Cardiac muscle cell (in vitro differentiated cells and primary cell): ENCODE results near the gene STK36. TPM values are rescaled to one million over a fixed set of nuclear protein-coding genes. Genes with fewer than 3 reads are reported as not detected.

ENCODE experiments used
- DNase-seq, 2 donors: peaks; one replicate each; pipeline versions ENCODE4 v3.0.0 to v3.0.0-alpha.2; 2010 to 2017; ENCODE audit warnings: low read depth in 1 of 2, low spot score in 1 of 2
- H3K27ac ChIP-seq: fragments of 200-600 bp; sonication (generic); 2 replicates; pipeline ENCODE4 v1.5.1; 2016
- H3K27me3 ChIP-seq: fragments of 200-600 bp; sonication (generic); 2 replicates; pipeline ENCODE4 v1.6.0; 2016; ENCODE audit warnings: control low read depth
- H3K36me3 ChIP-seq: fragments of 200-600 bp; sonication (generic); 2 replicates; pipeline ENCODE4 v1.5.1; 2016; ENCODE audit warnings: control low read depth
- H3K4me1 ChIP-seq: fragments of 200-600 bp; sonication (generic); 2 replicates; pipeline ENCODE4 v1.8.1; 2017; ENCODE audit warnings: low read depth, mild to moderate bottlenecking, mixed run types
- H3K4me3 ChIP-seq: fragments of 200-600 bp; sonication (generic); 2 replicates; pipeline ENCODE4 v1.5.1; 2016; ENCODE audit warnings: mild to moderate bottlenecking
- H3K9me3 ChIP-seq: fragments of 200-600 bp; sonication (generic); 2 replicates; pipeline ENCODE4 v1.5.1; 2017; ENCODE audit warnings: low read depth, mild to moderate bottlenecking, control low read depth
- polyA plus RNA-seq: library from polyadenylated mRNA; unstranded; fragments of >200 nt; fragmentation: Nextera tagmentation; extraction: Ambion mirVana; gene quantifications from 2 replicates; pipeline ENCODE4 v1.2.1, GENCODE V29; 2016
- total RNA-seq: library from RNA; depleted of rRNA; stranded (reverse); fragments of >200 nt; gene quantifications from 2 replicates; pipeline ENCODE4 v1.2.3, GENCODE V29; 2016
- TF ChIP-seq, protein P1 (sequence below): IDR thresholded peaks from 2 replicates; pipeline ENCODE4 v1.5.1; 2012; ENCODE audit warnings: low read depth, mild to moderate bottlenecking, low read length

The STK36 gene
- total and polyA plus RNA-seq, 2 experiments from 2014 or later: 56.2 to 63.5 TPM

GRCh38 chr2:218662827-218663226 lies 9.1 kb upstream of the STK36 start:
- H3K27ac ChIP-seq: no peak overlapping the region
- peaks cover 3% of the 10 kb centered on the region for H3K4me1 ChIP-seq
- H3K27me3 ChIP-seq: no peaks in the 10 kb centered on the region
- no peak overlapping the region for H3K4me3 ChIP-seq
- TF ChIP-seq, protein P1, sequence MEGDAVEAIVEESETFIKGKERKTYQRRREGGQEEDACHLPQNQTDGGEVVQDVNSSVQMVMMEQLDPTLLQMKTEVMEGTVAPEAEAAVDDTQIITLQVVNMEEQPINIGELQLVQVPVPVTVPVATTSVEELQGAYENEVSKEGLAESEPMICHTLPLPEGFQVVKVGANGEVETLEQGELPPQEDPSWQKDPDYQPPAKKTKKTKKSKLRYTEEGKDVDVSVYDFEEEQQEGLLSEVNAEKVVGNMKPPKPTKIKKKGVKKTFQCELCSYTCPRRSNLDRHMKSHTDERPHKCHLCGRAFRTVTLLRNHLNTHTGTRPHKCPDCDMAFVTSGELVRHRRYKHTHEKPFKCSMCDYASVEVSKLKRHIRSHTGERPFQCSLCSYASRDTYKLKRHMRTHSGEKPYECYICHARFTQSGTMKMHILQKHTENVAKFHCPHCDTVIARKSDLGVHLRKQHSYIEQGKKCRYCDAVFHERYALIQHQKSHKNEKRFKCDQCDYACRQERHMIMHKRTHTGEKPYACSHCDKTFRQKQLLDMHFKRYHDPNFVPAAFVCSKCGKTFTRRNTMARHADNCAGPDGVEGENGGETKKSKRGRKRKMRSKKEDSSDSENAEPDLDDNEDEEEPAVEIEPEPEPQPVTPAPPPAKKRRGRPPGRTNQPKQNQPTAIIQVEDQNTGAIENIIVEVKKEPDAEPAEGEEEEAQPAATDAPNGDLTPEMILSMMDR: no peak
- no peaks in the 10 kb centered on the region for H3K9me3 ChIP-seq
- peaks cover 31% of the 10 kb centered on the region for H3K36me3 ChIP-seq
- no peak for DNase-seq

- Histone ChIP-seq H3K27me3 (no peaks in the 10 kb centered on the region), H3K4me3 (no peak overlapping the region), H3K27ac (no peak overlapping the region), H3K36me3 (peaks cover 32% of the 10 kb centered on the region), H3K9me3 (no peaks in the 10 kb centered on the region), H3K4me1 (peaks cover 3% of the 10 kb centered on the region)
- no peak for DNase-seq
- TF ChIP-seq, protein P1: no peak
These were observed 8.0 kb upstream of the STK36 start for GRCh38 chr2:218663901-218664300.

- H3K4me3 ChIP-seq: no peak overlapping the region
- DNase-seq: no peak
- H3K4me1 ChIP-seq: peaks cover 3% of the 10 kb centered on the region
- H3K27me3 ChIP-seq: no peaks in the 10 kb centered on the region
- H3K27ac ChIP-seq: no peak overlapping the region
- H3K36me3 ChIP-seq: peaks cover 32% of the 10 kb centered on the region
- no peaks in the 10 kb centered on the region for H3K9me3 ChIP-seq
- TF ChIP-seq, protein P1: no peak
These were observed 7.2 kb upstream of the STK36 start for GRCh38 chr2:218664653-218665052.

- H3K4me1 ChIP-seq: peaks cover 3% of the 10 kb centered on the region
- H3K4me3 ChIP-seq: peak overlapping the region; percentile 82
- H3K36me3 ChIP-seq: peaks cover 16% of the 10 kb centered on the region
- DNase-seq: peak in 1 of 2 donors; percentile 9
- TF ChIP-seq, protein P1: no peak
- no peaks in the 10 kb centered on the region for H3K27me3 ChIP-seq
- H3K27ac ChIP-seq: peak overlapping the region; percentile 81
- H3K9me3 ChIP-seq: no peaks in the 10 kb centered on the region
These were observed 711 bp upstream of the STK36 start for GRCh38 chr2:218671097-218671653.

DNA sequence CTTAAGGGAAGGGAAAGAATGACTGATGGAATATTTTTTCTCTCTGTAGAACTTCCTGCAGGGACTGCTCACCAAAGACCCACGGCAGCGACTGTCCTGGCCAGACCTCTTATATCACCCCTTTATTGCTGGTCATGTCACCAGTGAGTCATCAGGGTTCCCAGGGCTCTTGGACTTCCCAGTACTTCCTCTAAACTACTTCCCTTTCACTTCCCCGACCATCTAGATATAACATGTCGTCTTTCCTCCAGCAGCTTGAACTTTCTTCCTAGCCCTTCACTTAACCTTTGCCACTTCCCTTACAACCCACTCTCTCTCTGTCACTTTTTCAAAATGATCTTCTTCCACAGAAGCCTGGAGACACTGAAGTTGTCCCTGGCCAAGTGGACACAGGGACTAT lies 7.2 kb downstream of the STK36 start:
- no peaks in the 10 kb centered on the region for H3K9me3 ChIP-seq
- no peak overlapping the region for H3K27ac ChIP-seq
- peaks cover 20% of the 10 kb centered on the region for H3K36me3 ChIP-seq
- H3K4me3 ChIP-seq: no peak overlapping the region
- no peaks in the 10 kb centered on the region for H3K27me3 ChIP-seq
- H3K4me1 ChIP-seq: no peaks in the 10 kb centered on the region
- TF ChIP-seq, protein P1: no peak
- DNase-seq: no peak
